IPS DF 19.7 (cell line): ENCODE results near the gene MAK.
"Not testable (repeated sequence)": the region's sequence is repeated elsewhere in the genome, so short reads cannot be mapped to it uniquely, and the experiment has no call there.

Experiments
- DNase-seq: peaks from one replicate; pipeline ENCODE4 v3.0.0-alpha.2; 2013; ENCODE audit warnings: low read depth, low spot score

MAK gene, protein sequence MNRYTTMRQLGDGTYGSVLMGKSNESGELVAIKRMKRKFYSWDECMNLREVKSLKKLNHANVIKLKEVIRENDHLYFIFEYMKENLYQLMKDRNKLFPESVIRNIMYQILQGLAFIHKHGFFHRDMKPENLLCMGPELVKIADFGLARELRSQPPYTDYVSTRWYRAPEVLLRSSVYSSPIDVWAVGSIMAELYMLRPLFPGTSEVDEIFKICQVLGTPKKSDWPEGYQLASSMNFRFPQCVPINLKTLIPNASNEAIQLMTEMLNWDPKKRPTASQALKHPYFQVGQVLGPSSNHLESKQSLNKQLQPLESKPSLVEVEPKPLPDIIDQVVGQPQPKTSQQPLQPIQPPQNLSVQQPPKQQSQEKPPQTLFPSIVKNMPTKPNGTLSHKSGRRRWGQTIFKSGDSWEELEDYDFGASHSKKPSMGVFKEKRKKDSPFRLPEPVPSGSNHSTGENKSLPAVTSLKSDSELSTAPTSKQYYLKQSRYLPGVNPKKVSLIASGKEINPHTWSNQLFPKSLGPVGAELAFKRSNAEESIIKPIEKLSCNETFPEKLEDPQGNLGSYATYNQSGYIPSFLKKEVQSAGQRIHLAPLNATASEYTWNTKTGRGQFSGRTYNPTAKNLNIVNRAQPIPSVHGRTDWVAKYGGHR

DNA sequence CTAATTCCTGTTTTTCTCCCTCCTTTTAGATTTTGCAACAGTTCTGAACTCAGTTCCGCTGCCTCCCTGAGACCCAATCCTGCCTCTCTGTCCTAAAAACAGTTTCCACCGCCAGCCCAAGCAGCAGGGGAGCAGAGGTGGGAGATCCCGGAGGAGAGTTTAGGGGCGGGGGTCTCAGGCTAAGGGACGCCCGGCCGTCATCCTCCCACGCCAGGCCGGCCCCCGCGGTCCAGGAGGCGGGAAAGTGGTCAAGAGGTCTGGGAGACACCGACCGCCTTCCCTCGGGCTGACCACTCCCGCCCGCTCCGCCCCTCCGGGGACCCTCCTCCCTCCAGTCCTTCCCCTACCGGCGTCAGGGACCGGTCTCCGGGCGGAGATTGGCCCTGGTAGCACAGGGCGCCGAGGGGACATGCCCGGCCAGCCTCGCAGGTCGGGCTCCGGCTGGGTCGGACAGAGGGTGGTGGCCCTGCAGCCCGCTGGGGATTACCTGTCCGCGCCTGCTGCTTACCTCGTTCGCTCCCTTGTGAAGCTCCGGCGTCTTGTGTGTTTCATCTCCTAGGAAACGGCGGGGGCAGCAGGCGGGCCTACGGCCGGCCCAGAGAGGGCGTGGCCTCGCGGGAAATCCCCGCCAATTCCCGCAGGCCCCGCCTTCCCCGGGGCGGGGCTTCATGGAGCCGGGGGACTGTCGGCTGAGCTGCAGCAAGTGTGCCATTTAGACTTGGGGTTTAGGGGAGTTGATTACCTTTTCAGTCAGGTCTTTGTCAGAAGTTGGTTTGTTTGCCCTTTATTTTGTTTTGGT is at the start of gene MAK:
Gene MAK, minus strand, starts transcription at position 545 of the 799 bp plus-strand sequence. CDS start 7,891 bp downstream, outside the sequence.
- peak; percentile 70 for DNase-seq

DNA sequence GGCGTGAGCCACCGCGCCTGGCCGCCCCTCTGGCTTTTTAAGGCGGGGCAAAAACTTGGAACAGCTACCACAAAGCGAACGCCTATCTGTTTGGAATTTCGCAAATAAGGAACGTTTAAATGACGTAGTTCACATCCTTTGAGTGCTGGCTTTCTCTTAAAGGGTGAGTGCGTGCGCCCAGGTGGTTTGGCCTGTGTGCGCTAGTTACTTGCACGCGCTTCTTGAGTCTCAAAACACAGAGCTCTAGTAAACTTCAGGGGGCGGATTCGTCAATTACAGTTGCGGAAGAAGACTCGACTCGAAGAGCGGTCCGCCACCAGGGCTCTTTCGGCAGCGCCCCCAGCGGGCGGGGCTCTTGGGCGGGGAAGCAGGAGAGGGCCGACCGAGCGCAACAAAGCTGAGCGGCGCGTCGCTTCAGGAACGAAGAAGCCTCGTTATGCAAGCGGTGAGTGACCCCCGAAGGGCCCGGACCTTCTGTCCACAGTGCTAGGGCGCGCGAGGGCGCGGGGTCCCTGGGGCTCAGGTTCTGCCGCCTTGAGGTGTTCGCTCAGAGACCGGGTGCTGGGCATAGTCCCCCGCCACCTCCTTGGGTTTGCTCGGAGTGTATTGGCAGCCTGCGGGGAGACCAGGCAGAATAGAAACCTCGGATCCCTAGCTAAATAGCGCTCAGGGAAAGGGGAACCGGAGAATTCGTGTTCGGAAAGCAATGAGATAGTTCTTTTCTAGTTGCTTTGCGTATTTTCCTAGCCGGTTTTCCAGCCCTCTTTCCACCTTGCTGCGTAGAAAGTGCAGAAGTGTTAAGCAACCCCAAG is 48.6 kb upstream of the MAK start, which contains the start of gene SYCP2L:
Gene SYCP2L, plus strand, starts transcription at position 362 of the 812 bp plus-strand sequence. Its CDS starts 75 bp downstream, at position 437.
- DNase-seq, result peak; percentile 78

DNA sequence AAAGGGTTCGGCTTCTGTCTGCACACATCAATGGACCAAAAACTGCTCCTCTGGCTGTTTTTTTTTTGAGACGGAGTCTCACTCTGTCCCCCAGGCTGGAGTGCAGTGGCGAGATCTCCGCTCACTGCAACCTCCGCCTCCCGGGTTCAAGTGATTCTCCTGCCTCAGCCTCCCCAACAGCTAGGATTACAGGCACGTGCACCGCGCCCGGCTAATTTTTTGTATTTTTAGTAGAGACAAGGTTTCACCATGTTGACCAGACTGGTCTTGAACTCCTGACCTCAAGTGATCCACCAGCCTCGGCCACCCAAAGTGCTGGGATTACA is 48.0 kb upstream of the MAK start:
- not testable (repeated sequence) for DNase-seq

DNA sequence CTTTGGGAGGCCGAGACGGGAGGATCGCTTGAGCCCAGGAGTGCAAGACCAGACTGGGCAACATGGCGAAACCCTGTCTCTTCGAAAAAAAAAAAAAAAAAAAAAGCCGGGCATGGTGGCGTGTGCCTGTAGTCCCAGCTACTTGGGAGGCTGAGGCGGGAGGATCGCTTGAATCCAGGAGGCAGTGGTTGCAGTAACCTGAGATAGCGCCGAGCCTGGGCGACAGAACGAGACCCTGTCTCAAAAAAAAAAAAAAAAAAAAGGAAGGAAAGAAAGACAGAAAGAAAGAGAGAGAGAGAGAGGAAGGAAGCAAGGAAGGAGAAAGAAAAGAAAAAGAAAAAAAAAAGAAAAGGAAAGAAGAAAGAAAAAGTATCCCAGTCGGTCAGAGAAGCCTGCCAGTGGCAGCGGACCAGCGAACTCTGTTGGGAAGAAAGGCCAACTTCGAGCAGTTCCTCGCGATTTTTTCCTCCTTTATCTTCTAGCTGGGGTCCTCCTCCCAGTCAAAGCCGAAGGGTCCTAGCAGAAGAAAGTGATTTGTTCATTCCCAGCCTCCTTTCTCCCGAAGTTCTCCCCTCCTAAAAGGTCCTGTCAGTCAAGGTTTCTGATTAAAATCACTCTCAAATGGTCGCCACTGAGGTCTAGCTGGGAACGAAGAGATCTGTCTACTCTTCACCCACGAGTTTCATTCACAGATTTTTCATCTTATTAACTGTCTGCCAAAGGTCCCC is 46.1 kb upstream of the MAK start:
- peak; percentile 25 for DNase-seq

DNA sequence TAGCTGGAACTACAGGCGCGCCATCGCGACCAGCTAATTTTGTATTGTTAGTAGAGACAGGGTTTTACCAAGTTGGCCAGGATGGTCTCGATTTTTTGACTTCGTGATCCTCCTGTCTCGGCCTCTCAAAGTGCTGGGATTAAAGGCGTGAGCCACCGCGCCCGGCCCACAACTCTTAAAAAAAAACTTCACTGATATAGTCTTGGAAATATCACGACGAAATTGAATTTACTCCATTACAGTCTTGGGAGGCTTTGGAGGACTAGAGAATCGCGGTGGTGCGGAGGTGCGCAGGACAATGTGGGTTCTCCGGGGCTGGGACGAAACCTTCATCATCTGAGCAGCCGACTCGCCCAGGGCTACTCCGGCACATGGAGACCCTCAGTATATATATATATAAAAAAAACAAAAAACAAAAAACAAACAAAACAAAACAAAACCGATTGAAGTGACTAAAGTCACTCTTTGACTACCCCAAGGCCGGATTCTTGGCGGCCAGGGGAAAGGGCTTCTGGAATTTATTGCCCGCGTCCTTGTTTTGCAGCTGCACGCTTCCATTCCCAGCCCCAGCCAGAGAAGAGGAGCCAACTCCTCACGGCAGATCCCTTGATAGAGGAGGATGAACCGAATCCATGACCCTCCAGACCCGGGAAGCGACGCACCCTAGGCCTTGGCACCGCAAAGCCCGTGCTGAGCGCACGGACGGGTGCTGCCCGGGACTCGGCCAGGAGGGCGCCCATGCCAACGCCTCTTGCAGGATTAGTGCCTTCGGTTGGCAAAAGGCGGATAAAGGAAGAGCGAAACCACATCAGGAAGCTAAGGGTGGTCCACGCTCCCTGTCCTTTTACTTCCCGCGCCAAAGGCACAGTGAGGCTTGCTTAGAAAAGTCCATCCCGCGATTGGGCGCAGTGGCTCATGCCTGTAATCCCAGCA is 45.2 kb upstream of the MAK start:
- DNase-seq, result no peak

DNA sequence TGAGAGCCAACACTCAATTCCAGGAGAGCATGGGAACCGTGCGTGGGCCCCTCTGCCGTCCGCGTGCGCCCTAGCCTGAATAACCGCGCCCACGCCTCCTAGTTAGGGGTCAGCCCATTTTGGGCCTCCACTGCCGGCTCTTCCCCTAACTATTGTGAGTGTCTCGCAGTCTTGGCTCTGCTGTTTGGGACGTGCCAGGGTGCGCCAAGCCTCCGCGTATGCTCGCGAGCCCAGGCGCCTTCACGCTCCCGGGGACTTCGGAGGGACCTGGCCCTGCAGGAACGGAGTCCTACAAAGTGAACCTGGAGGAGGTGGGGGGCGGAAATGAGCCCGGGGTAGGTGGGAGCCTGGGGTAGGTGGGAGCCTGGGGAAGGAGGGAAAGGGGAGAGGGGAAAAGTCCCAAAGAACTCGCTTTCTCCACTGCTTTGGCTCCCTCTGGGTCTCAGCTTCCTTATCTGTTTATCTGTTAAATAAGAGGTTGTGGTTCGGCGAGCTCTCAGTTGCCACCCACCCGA is 44.4 kb upstream of the MAK start:
- DNase-seq, result peak; percentile 54

DNA sequence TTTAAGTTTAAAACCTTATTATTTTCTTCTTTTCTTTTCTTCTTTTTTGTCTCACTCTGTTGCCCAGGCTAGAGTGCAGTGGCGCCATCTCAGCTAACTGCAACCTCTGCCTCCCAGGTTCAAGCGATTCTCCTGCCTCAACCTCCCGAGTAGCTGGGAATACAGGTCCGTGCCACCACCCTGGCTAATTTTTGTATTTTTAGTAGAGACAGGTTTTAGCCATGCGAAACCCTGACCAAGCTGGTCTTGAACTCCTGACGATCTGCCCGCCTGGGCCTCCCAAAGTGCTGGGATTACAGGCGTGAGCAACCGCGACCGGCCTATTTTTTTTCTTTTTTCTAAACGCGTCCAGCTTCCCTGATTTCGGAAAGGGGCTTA is 43.9 kb upstream of the MAK start:
- DNase-seq, result not testable (repeated sequence)

DNA sequence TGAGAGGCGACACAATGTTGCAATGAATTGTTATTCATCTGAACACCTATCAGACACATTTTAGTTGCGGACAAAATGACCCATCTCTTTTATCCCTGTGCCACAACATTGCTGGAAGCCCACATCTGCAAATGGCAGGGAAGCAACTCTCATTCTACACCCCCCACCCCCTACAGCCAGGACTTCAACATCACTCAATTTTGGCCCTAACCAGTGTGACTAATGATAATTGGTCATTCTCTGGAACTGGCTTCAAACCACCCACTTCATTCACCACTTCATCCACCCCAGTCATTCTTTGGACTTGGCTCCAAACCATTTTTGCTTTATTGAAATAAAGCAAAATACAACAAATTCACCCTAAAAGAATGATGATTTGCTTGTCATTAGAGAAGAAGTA is 42.0 kb upstream of the MAK start:
- DNase-seq, result no peak

DNA sequence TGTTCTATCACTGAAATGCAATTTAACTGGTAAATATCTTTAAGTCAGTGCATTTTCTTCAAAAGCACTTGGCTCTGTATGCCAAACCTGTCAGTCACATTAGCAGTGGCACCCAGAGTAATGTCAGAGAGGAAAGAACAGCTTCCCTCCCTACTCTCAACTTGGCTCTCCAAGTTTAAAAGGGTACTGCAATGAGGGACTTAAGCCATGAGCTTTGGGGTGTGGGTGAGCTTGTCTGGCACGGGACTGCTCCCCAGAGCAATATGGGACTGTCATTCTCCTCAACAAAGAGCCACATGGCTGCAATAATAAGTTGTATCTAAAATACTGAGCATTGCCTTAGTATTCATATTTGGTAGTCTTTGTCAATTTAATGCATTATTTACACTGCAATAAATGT is 39.5 kb upstream of the MAK start:
- no peak for DNase-seq

DNA sequence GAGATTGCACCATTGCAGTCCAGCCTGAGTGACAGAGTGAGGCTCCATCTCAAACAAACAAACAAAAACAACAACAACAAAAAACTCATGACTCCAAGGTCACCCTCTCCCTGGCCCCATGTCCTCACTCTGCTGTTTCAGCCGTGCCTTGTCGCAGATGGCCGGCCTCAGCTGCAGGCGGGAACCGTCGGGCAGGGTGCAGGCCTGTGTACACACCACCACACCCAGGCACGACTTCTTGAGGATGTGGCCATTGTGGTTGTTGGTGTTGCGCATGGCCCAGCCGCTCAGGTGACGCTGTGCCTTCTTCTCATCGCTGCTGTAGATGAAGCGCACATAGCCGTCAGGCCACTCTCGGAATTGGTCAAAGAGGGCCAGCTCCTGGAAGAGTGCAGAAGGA is 38.7 kb upstream of the MAK start:
- DNase-seq, result no peak

DNA sequence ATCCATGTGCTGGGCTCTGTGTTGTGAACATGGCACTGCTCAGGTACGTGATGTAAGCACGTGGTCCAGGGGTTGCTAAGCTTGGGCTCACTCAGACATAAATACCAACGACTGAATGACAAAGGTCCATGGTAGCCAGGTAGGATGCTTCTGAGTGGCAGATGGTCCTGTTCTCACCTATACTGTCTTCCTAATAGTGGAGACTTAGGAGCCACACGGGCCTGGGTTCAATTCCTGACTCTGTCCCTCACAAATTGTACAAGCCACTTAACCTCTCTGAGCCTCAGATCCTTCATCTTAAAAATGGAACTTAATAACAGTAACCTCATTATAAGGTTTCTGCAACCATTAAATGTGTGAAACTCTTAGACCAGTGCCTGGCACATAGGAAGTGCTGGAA is 36.7 kb upstream of the MAK start:
- no peak for DNase-seq

DNA sequence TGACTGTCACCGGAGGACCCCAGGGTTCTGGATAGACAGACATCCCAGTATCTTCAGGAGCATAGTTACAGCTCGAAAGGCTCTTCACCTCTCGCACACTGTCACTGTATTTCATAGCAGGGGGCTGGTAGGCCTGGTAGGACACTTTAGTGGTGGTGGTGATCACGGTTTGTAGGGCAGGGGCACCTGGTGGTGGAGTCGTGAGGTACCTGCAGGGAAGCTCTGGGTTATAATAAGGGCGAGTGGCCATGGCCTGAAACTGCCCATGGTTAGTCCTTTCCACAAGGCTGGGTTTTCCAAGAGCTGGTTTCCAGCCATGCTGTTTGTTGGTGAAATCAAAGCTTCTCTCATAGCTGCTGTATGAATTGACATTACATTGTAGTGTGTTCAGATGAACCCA is 35.9 kb upstream of the MAK start:
- DNase-seq, result no peak

DNA sequence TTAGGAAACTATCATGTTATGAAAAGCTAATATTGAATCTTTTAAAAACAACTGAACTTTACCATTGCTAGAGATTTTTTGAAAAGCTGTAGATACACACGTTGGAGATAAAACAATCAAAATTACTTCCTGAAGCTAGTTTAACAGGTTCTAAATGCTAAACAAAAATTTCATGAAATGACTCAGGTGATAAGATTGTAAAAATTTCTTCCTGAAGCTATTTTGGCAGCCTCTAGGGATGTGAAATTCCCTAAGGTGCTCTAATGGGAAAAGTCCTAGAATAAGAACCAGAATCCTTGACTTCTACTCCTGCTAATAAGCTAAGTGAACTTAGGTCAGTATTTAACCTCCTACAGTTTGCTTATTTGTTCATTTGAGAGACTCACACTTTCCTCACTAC is 35.0 kb upstream of the MAK start:
- DNase-seq, result no peak

DNA sequence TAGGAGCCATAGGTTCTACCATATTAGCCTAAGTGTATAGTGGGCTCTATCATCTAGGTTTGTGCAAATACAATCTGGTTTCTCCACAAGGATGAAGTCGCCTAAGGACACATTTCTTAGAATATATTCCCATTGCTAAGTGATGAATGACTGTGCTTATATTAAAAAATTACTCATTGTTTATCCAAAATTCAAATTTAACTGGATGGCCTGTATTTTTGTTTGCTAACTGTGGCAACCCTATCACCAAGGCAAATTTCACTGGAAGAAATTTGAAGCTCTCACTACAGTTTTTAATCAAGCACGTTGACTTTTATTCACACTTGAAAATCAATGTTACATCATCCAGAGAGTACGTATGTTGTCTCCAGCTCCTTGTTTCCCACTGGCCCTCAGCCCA is 29.6 kb upstream of the MAK start:
- DNase-seq, result no peak

DNA sequence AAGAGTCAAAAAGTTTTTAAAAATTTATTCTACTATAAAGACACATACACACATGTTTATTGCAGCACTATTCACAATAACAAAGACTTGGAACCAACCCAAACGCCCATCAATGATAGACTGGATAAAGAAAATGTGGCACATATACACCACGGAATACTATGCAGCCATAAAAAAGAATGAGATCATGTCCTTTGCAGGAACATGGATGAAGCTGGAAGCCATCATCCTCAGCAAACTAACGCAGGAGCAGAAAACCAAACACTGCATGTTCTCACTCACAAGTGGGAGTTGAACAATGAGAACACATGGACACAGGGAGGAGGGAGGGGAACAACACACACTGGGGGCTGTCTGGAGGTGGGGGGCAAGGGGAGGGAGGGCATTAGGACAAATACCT is 28.4 kb upstream of the MAK start:
- not testable (repeated sequence) for DNase-seq

DNA sequence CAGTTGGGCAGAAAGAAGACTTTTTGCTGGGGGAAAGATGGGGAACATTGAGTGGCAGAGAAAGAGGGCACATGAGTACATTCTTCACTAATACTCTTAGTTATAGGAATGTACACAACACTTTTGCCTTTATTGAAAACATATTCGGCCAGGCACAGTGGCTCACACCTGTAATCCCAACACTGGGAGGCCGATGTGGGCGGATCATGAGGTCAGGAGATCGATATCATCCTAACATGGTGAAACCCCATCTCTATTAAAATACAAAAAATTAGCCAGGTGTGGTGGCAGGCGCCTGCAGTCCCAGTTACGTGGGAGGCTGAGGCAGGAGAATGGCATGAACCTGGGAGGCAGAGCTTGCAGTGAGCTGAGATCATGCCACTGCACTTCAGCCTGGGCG is 24.7 kb upstream of the MAK start:
- DNase-seq, result not testable (repeated sequence)

DNA sequence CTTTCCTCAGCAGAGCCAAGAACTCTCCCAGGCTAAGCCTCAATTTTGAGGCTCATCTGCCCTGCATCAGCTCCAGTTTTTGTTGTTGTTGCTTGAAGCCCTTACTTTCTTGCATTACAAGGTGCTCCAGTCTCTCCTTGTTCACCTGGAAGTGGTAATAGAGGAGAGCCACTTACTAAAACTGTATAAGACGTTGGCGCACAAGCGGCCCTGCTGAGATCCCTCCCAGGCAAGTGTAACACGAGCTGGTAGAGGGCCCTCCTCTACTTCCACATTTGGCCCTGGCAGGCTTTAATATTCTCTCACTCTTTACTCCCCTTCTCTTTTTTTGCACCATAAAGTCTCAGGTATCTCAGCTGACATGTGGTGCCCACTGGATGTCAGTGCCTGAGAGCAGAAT is 24.0 kb upstream of the MAK start:
- DNase-seq, result no peak

DNA sequence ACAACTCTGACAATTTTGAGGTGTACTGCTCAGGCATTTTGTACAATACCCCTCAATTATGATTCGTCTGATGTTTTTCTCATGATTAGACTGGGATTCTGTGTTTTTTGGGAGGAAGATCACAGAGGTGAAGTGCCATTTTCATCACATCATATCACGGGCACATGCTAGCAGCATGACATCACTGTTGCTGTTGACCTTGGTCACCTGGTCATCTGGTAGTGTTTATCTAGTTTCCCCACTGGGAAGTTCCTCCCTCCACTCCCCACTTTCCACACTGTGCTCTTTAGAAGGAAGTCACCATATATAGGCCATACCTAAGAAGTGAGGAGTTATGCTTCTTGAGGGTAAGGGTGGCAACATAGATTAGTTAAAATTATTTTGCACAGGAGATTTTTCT is 22.7 kb upstream of the MAK start:
- DNase-seq, result no peak

DNA sequence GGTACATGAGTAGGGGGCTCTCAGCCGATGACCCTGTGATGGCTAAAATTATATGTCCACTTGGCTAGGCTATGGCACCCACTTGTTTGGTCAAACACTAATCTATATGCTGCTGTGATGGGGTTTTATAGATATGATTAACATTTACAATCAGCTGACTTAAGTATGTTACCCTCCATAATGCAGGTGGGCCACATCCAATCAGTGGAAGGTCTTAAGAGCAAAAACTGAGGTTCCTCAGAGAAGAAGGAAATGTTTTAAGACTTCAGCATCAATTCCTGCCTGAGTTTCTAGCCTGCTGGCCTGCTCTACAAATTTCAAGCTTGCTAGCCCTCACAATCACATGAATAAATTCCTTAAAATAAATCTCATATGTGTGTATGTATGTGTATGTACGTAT is 18.9 kb upstream of the MAK start:
- no peak for DNase-seq
